Activated gamma-delta T cell treated with anti-CD3 and anti-CD28 coated beads, Interleukin-2, amount 50 U/mL, for 16 hours (primary cell): ENCODE measurements around the gene GDF11.

Source experiments
- DNase-seq: peaks from one replicate; pipeline ENCODE4 v3.0.0-alpha.2; 2020; ENCODE audit warnings: low read depth

Gene GDF11

DNA sequence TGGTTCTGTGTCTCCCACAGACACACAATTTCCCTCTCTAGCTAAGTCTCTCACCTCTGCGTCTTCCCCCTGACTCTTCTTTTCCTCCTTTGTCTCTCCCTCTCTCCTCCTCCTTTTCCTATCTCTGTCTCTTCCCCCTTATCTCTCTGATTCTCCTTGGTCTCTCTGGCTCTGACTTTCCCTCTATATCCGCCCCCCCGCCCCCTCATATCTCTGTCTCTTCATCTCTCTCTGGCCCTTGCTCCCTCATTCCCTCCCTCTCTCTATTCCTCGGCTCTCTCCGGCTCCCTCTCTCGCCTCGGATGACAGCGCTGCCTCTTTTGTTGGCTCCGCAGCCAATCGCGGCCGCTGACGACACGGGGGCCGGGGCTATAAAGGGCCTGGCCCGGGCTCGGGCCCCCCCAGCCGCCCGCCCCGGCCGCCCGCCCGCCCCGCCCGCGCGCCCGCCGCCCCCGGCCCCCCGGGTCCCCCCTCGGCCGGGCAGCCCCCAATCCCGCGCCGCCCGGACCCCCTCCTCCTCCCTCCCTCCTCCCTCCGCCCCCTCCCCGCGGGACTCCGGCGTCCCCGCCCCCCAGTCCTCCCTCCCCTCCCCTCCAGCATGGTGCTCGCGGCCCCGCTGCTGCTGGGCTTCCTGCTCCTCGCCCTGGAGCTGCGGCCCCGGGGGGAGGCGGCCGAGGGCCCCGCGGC lies at the start of gene GDF11:
Gene GDF11, plus strand, starts transcription at position 404 of the 687 bp plus-strand sequence. Its CDS starts 195 bp downstream, at position 599.
- peak; percentile 51 for DNase-seq

DNA sequence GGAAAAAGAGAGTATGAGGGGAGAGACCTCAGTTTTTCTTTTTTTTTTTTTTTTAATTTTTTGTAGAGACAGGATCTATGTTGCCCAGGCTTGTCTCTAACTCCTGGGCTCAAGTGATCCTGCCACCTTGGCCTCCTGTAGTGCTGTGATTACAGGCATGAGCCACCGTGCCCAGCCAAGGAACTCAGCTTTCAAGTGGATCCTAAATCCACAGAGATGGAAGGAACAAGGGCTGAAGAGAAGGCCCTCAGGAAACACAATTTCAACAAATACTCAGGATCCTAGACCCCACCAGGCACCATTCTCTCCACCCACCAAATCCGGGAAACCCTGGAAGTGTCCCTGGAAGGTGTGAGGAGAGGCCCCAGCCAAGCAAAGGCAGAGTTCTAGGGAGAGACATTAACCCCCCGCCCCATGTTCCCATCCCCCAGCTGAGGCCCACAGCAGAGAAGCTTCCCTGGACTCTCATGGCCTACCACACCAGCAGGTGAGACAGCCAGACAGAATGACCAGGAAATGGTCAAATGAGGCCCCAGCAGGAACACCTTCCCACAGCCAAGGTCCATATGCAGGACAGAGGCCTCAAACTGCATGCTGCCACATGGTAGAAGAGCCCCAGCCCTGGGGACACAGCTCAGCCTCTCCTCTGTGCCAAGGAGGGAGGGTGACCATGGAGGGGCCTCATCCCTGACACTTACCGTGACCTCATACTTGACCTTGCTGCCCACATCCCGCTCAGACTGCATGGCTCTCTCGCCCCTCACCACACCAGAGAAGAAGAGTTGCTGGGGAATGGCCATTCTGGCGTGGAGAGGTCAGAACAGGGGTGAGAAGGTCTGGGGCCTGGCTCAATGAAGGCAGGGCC lies 49.4 kb upstream of the GDF11 start:
- no peak for DNase-seq

DNA sequence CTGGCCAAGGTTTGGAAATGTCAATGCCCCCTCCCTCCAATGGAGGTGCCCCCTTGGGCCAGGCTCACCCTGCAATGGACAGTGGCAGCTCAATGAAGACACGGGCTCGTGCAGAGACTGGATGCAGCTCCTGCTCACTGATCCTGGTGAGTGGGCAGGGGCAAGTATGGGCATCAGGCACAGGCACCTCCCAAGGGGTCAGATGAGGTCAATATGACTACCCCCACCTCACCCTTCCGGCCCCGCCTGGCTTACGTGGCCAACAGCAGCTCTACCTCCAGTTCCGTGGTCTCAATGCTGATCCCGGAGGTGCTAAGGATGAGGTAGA lies 48.8 kb upstream of the GDF11 start:
- no peak for DNase-seq

DNA sequence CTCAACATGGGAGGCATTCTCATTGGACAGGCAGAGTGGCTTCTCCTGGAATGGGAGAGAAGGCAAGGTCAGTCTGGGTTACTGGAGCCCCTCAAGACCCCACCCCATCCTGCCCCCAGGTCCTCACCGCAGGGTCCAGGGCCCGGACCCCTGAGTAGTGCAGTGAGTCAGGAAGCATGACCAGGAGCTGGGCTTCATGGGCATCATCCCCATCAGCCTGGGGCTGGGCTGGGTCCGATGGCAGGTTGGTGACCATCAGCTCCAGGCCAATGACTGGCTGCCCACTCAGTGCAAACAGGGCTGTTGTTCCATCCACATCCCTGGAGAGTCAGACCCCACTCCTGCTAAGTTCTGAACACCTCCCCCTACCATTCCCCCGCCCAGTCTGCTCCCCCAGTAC lies 48.3 kb upstream of the GDF11 start:
- DNase-seq, result no peak

DNA sequence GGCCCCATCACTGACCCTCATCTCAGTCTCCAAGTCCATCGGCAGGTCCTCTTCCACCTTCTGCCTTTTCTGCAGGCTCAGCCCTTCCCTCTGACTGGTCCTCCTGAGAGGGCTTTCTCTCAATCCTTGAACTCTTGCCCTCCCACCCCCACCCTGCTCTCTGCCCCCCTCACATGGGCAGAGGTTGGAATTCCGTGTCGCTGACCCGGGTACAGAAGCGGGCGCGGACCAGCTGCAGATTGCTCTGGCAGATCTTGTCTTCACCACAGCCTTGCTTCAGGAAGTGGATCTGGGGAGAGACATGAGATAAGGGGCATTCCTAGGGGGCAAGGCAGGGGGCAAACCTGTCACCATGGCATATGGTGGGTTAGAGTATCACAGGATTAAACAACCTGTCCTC lies 47.6 kb upstream of the GDF11 start:
- no peak for DNase-seq

DNA sequence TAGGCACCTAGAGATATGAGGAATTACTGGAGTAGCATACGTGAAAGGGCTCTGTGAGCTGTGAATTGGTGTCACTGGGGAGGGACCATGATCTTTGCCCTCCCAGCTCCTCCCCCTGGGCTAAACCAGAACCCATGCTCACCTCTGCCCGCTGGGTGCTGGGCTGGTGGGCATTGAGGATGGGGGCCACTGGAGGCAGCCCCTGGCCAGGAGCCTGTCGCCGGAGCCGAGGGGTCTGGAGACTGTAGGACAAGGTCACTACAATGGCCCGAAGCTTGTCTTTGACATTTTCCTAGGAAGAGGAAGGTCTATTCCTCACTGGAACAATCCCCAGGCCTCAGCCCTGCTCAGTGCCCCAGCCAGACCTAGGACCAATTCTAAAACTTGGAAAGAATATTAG lies 46.8 kb upstream of the GDF11 start:
- no peak for DNase-seq

DNA sequence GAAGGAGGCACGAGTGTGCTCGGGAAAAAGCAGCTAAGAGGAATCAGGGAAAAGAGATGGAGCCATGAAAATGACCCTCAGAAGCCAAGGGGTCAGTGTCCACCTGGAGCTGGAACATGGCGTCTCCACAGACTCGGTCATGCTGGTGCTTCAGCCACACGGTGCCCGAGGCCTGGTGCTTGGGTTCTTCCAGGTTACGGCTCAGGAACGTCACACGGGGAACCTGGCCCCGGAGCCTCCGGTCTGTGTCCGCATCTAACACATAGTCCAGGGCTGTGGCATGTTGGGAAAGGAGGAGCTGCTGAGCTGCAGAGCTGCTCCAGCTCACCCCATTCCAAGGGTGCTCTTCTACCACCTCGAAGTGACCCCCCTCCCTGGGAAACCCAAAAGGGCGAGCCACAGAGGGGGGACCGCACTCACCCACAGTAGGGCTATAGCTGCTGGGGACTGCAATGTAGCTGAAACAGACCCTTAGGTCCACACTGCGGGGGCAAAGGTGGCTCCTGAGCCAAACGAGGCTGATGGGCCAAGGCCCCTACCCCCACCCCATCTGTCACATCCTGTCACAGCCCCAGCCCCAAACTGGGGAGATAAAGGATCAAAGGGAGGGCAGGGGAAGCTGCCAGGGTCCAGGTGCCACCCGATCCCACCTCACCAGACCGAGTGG lies 46.0 kb upstream of the GDF11 start:
- no peak for DNase-seq

DNA sequence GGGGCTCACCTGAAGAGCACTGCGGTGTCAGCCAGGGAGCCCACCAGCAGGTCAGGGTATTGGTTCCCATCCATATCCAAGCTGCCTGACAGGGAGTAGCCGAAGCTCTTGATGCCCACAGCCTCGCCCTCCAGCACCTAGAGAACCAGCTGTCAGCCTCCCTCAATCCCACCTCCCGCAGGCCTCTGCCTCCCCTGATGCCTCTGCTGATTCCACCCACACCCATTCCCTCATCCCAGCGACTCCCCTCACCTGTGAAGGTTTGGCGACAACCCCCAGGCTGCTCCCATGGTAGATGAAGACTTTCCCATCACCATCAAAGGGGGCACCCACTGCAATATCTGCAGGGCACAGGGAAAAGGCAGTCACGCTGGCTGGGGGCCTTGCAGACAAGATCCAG lies 45.2 kb upstream of the GDF11 start:
- no peak for DNase-seq

DNA sequence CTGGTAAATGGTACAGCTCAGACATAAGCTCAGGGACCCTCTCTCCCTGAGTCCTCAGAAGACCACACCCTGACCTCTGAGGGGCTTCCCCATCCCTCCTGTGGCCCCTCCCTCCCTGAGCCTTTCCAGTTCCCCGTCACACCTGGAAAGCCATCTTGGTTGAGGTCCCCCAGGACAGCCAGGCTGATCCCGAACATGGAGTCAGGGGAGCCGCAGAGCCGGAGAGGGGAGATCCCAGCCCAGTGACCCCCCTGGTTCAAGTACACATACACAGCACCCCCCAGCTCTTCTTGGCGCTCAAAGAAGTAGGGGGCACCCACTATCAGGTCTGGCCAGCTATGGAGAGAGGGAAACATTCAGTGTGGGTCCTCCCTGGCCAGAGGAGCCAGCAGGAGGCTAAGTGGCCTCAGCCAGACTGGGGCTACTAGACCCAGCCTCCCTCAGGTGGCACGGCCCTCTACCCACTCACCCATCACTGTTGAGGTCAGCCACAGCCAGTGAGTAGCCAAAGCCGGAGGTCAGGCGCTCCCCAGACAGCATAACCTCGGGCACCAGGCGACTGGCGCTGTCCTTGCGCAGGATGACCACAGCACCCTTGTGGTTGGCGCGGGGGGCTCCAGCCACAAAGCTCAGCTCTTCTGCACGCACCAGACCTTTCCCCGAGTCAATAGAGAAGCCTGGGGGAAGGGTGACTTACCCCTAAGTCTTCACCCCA lies 44.5 kb upstream of the GDF11 start:
- no peak for DNase-seq

DNA sequence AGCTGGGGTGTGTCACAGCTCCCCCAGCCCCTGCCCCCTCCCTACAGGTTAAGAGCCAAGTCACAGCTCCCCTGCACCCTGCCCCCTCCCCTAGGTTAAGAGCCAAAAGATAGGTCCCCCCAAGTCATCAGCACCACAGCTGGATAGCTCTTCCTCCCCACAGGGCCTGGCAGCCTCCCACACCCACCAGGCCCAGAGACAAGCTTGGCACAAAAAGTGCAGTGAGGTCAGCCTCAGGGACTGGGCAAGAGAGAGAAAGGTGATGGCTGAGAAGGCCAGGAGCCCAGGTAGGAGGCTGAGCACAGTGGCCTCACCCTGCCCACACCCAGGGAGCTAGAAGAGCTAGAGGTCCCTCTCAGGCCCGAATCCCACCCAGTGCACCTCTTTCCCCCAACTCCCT lies 44.0 kb upstream of the GDF11 start:
- DNase-seq, result no peak

DNA sequence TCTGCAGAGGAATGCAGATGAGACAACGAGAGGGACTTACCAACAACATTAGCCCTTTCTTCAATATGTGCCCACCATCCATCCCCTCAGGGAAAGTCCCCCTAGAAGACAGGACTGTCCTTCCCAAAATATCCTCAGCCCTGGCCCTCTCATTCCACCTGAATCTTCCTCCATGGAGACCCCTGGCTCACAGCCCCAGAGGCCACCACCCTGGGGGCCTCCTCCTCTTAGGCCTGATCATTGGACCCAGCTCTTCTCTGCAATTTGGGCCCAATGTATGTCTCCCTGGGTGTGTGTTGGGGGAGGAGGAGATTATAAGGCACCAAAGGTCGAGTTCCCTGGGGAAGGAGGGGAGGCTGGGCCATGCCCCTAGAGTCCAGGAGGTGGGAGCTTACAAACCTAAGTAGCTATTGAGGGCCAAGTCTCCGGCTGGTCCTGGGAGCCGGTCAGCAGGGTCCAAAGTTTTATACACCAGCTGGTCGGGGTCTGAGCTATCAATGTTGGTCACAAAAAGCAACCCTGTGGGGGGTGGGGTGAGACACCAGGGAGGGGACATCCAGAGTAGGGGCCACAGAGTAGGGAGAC lies 43.4 kb upstream of the GDF11 start:
- DNase-seq, result no peak

DNA sequence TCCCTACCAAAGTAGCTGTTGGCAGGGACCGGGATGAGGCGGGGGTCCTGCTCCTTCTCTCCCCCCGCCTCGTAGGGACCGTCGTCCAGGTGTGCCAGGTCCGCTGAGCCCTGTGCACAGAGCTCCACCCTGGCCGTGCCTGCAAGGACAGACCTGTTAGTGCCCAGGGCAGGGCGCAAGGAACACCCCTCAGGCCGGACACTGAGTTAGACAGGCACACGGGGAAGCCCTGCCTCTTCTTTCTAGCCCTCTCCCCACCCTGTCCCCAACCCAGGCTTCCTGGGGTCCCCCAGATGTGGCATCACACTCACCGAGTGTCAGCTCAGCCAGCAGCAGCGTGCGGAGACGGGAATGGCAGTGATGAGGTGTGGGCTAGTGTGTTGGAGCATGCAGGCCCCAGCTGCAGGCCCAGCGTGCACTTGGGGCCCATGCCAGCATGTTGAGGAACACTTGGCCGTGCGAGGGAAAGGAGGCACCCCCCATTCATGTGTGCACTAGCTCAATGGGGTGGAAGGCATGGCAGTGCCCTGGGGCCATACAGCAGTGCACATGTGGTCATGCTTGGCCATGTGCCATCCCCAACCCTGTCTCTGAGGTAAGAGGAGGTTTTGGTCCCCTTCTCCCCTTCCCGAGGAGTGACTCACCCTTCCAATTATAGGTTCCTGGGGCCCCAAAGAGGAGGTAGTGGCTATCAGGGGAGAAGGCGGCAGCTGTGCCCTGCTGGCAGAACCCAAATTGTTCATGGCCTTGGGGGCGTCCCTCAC lies 42.5 kb upstream of the GDF11 start:
- DNase-seq, result no peak

DNA sequence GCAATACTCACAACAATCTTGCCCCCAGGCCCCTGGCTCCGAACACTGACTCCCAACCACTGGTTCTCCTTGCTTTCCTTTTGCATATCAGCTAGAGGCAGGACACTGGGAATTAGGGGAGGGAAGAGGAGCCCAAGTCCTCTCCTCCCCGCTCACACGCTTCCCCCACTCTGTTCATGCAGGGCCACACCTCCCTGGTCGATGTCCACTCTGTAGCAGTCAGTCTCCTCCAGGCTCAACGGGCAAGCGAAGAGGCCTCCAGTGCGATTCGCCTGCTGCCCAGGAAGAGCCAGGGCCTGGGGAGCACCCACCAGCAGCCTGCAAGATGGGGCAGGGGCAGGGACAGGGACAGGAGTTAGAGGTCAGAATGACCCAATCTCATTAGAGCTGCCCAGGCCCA lies 40.1 kb upstream of the GDF11 start:
- DNase-seq, result no peak

DNA sequence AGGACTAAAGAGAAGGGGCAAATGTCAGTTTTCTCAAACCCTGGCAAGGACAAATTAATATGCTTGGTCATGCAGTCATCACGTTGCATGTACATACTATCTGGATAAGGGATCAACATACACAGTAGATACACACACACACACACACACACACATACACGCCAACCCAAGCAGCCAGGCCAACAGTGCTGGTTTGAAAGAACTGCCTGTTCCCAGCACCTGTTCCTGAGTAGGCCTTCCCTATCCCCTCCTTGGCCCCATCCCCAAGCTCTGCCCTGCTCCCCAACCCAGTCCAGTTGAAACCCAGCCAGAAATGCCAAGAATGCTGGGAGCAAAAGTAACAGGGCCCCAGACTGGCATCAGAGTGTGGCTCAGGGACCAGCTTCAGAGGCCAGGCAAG lies 39.6 kb upstream of the GDF11 start:
- DNase-seq, result no peak

DNA sequence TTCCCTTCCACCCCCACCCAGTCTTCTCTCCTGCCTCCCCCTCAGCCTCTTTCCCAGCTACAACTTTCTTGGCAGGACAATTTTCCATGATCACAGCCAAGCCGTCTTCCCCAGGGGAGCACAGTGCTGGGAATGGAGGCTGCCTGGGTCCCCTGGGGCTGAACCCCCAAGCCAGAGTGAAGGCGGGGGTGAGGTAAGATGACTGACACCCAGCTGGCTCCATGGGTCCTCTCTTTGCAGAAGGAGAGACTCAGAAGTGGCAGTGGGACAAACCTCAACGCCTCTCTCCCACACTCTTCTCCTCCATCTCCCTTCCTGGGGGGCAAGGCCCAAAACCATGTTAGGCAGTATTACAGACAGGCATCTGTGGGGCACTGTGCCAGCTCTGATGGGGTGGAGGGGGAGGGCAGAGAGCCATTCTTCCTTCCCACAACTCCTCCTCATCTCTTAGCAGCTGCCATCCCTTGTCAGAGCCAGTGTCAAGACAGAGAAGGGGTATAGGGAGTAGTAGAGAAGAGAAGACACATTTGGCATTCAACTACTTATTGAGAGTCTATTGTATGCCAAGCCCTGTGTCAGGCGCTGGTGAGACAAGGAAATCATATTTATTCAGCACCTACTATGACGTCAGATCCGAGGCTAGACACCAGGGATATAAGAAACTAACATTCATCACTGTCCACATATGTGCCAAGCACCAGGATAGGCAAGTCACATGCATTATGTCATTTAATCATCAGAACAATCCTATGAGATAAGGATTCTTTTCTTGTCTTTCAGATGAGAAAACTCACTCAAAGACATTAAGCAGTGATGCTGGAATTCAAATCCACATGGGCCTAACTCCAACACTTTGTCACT lies 38.8 kb upstream of the GDF11 start:
- no peak for DNase-seq

DNA sequence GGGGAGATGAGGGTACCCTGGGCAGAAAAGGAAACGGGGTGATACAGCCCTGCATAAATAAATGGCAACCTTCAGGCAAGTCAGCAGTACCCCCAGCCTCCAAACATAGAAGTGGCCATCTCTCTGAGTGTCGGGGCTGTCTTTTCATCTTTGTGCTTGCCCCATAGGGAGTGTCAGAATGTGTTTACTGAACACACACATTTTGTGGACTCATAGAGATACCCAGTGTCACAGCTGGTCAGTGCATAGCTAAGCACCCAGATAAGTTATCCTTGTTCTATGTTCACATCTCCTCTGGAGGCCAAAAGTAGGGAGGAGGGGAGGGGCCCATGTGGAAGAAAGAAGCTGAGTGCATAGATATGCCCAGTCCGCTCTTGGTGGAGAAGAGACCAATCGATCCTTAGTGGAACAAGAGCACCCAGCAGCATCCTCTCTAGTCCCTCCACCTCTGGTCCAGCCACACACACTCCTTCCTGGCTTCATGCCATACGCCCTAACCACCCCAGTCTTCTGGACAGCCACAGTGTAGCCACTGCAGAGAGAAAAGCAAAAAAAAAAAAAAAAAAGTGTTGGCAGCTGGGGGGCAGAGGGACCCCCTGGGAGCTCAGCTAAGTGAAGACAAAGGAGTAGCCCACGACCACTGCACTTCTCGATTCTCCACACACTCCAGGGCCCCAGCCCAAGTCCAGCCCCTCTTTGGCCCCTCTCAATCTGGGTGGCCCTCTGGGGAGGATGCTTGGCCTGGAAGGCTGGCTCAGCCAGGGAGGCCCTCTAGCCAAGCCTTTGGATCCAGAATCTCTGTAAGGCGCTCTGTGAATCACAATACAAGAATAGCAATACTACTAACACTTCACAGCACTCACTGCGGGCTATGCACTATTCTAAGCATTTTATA lies 37.9 kb upstream of the GDF11 start:
- no peak for DNase-seq

DNA sequence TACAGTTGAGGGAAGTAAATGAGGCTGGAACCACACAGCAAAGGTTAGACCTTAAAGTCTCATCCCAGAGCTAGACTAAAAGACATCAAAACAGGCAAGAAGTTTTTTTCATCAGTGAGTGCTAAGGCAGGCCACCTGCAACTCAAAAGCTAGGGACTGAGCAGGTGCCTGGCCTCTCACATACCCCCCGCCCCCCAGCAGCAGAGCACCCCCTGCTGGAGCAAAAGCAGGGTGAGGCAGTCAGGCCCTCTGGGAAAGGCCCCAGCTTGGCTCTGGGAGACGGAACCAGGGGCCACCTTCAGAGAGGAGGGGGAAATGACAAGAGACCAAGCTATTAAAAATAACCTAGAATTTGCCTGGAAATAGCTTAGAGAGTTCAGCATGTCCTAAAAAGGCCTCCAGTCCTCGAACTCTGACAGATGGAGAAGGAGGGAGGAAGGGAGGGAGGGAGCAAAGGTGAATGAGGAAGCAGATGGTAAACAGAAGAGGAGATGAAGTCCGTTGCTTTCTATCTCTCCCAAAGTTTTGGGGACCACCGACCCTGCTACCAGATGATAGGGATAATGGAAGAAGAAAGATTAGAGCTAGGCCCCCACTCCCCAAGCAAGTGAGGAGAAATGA lies 37.0 kb upstream of the GDF11 start:
- DNase-seq, result no peak

DNA sequence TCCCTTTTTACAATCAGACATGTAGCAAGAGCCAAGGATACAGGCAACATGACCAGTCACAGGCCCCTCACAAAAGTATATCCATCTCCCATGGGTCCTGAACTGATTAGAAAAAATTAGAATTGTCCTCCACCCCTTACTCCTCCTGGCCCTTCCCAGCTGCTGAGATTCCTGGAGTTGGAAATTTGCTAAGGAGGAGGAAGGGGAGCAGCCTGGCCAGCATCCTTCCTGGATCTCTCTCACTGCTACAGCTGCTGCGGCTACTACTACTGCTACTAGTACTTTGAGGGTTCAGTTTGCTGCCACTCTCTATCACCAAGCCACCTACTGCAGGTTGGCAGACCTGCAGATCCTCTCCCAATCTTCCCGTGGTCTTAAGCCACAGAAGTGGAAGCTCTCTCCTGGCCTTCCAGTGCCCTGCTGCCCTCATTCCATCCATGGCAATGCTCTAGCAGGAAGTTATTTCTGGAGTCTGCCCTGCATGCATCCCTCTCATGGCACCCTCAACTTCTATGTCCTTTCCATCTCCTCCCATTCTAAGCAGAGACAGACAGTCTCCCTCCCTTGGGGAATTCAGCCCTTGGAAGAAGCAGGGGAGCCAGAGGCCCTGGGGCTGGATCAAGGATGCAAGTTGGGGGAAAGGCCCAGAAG lies 36.2 kb upstream of the GDF11 start:
- DNase-seq, result no peak
